GM12801 (cell line): Measurements from ENCODE around the gene UNC5A.

ENCODE experiments used
- CTCF ChIP-seq: IDR thresholded peaks from one replicate; pipeline ENCODE4 v1.5.1; 2011; ENCODE audit warnings: control low read depth; ENCODE audit not compliant: insufficient read length; ENCODE audit errors: extremely low read depth

The UNC5A gene

GRCh38 chr5:176845392-176845713 lies 35.0 kb downstream of the UNC5A start:
- TF ChIP-seq CTCF = no peak

- no peak for TF ChIP-seq CTCF
These were observed 36.2 kb downstream of the UNC5A start for GRCh38 chr5:176846335-176847140.

- no peak for TF ChIP-seq CTCF
These were observed 36.8 kb downstream of the UNC5A start for GRCh38 chr5:176847148-176847547.

- TF ChIP-seq CTCF = no peak
These were observed 37.4 kb downstream of the UNC5A start for GRCh38 chr5:176847726-176848290.

GRCh38 chr5:176848651-176849050 lies 38.3 kb downstream of the UNC5A start:
- no peak for TF ChIP-seq CTCF

GRCh38 chr5:176849611-176850227 lies 39.4 kb downstream of the UNC5A start:
- no peak for TF ChIP-seq CTCF

GRCh38 chr5:176850371-176851245 lies 40.2 kb downstream of the UNC5A start:
- TF ChIP-seq CTCF = no peak
